DLD1 (cell line): Measurements from ENCODE around the gene SNCAIP.
"Not testable (repeated sequence)": the region's sequence is repeated elsewhere in the genome, so short reads cannot be mapped to it uniquely, and the experiment has no call there.

Source experiments
- in situ Hi-C: cut with HindIII; loops from 2 replicates; pipeline ENCODE4 v1.10.0; 2017; ENCODE audit warnings: low sequenced_read_pairs

SNCAIP gene

DNA sequence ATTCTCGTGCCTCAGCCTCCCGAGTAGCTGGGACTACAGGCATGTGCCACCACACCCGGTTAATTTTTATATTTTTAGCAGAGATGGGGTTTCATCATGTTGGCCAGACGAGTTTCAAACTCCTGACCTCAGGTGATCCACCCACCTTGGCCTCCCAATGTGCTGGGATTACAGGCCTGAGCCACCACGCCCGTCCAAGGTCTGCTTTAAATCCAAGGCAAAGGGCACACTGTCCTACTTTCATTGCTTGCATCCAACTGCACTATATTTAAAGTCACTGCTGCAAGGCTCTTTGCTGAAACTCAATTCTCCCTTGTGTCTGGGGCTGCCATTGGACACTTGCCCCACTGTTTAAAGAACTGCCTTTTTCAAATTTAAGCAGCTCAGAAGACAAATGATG lies 174.6 kb downstream of the SNCAIP start:
- in situ Hi-C loops, result not testable (repeated sequence)

DNA sequence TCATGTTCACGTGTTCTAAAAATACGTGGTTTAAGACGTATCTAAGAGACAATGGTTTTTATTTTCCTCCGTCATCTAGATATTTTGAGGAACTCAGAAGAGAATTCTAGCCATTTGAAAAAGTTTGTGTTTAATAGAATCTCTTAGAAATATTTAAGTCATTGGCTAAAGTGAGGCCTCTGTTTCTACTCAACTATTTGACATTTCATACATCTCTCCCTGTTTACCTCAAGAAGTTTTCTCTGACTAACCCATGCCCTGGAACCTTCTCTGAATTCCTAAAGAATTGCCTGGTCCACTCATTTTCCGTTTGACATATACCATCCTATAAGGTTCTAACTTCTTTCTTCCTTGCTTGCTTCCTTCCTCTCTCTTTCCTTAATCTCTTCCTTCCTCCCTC lies 178.7 kb downstream of the SNCAIP start:
- in situ Hi-C loops, result no loop called here

- in situ Hi-C loops, result no loop called here
These were observed 180.6 kb downstream of the SNCAIP start for GRCh38 chr5:122492675-122493074.

GRCh38 chr5:122493091-122494021 lies 181.3 kb downstream of the SNCAIP start:
- in situ Hi-C loops, result no loop called here

DNA sequence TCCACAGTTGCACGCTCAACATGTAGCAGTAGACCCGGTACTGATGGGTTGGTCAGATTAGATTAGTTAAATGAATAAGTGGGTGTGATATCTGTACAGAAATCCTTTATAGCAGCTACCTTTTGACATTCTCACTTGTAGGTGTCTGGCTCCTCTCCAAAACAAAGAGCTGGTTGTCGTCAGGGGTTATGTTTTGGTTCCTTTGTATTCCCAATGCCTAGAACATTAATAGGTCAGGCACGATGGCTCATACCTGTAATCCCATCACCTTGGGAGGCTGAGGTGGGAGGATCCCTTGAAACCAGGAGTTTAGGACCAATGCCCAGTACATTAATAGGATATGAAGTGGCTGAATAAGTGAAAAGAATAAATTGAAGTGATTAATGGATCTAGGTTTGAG lies 182.1 kb downstream of the SNCAIP start:
- in situ Hi-C loops, result no loop called here

DNA sequence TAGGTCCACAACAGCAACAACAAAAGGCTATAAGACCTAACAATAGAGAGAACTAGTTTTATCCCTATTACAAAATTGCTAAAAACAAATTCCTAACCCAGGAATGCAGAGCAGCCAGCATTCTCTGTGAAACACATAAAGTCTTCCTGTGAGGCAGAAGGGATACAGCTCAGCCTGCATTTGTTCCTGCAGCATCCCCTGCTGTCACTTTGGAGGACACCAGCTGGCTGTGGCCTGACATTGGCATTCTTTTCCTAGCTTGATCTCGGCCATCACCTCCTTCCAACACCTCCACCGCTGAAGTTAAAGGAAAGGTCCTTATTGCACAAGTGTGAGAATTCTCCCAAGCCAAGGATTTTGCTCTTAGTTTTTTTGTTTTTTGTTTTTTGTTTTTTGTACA lies 186.1 kb downstream of the SNCAIP start:
- in situ Hi-C loops, result no loop called here

DNA sequence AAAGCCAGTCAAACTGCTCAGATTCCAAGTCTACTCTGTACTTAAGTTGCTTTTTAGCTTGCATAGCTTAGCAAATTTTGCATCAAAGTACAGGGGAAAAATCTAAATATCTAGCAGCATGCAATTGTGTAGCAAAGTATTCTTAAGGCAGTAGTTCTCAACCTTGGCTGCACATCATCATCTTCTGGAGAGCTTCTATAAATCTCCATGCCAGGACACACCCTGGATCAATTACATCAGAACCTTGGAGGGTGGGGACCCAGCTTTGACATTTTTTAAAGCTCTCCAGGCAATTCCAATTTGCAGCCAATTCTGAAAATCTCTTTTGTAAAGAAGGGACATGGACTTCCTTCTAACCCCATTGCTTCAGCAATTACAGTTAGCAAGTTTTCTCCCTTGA lies 187.5 kb downstream of the SNCAIP start:
- in situ Hi-C loops, result no loop called here

- in situ Hi-C loops, result no loop called here
These were observed 188.4 kb downstream of the SNCAIP start for GRCh38 chr5:122500245-122501088.

- in situ Hi-C loops, result no loop called here
These were observed 189.0 kb downstream of the SNCAIP start for GRCh38 chr5:122501089-122501435.

GRCh38 chr5:122507045-122507444 lies 195.0 kb downstream of the SNCAIP start:
- in situ Hi-C loops, result no loop called here

DNA sequence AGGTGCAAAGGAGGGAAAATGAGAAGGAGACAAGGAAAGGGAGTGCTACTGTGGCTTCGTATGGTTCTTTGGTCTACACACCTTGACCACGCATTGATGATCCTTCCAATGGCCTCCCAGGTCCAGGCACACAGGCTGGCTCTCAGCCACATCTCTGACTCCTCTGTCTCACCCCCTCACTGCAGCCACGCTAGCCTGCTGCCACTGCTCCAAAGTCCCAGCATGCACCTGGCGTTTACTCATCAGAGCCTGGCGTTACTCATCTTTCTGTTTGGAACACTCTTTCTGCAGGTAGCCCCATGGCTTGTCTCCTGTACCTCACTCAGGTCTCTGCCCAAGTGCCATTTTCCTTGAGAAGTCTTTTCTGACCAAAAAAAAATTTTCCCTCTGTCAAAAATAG lies 195.5 kb downstream of the SNCAIP start:
- in situ Hi-C loops, result no loop called here

DNA sequence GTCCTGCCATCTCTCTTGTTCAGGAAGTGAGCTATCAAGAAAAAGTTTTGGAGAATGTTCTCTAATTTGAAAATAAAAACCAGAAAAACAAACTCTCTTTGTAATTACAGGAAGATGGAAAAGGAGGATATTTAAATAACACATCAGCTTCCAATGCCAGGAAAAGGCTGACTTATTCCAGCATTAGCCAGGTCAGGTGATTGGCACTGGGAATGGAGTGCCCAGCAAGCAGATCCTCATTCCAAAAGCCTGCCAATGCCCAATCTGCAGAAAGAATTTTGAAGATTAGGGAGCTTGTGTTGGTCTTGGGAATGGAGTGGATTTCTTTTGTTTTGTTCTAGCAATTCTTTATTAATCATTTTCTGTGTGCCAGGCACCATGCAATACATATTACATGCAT lies 196.6 kb downstream of the SNCAIP start:
- in situ Hi-C loops, result no loop called here
